CD14-positive monocyte (primary cell): ENCODE data around the gene CTSA. TPM values are rescaled to one million over a fixed set of nuclear protein-coding genes. Genes with fewer than 3 reads are reported as not detected.

Experiments
- DNase-seq, 3 donors: peaks; one replicate each; pipeline ENCODE4 v3.0.0-alpha.2; 2011 to 2022
- H2AFZ ChIP-seq: 2 replicates; pipeline ENCODE4 v1.6.0; 2012; ENCODE audit warnings: mild to moderate bottlenecking, low read depth, low read length, inconsistent platforms; ENCODE audit not compliant: insufficient read depth, poor library complexity, severe bottlenecking
- H3K27ac ChIP-seq, 2 donors: 1 replicate in 1 of 2; 2 replicates in 1 of 2; pipeline ENCODE4 v1.5.1; 2012 to 2013; ENCODE audit warnings: low read length in 2 of 2, control low read depth in 1 of 2, inconsistent platforms in 1 of 2, low read depth in 1 of 2, mild to moderate bottlenecking in 1 of 2
- H3K27me3 ChIP-seq, 2 donors: one replicate each; pipeline versions ENCODE4 v1.6.0 to v1.6.1; 2011 to 2013; ENCODE audit warnings: low read length in 2 of 2; ENCODE audit not compliant: control insufficient read depth in 2 of 2, insufficient read depth in 2 of 2
- H3K36me3 ChIP-seq, 2 donors: replicated peaks in 1 of 2; 1 replicate in 1 of 2; 2 replicates in 1 of 2; pipeline versions ENCODE4 v1.5.1 to v1.6.1; 2012 to 2013; ENCODE audit warnings: low read length in 2 of 2, control low read depth in 1 of 2, inconsistent platforms in 1 of 2, mild to moderate bottlenecking in 1 of 2; ENCODE audit not compliant: insufficient read depth in 2 of 2, control insufficient read depth in 1 of 2
- H3K4me1 ChIP-seq, 2 donors: 1 replicate in 1 of 2; 2 replicates in 1 of 2; pipeline versions ENCODE4 v1.5.1 to v1.6.1; 2012 to 2013; ENCODE audit warnings: low read length in 2 of 2, control low read depth in 1 of 2, inconsistent platforms in 1 of 2, mild to moderate bottlenecking in 1 of 2, moderate library complexity in 1 of 2; ENCODE audit not compliant: insufficient read depth in 2 of 2, control insufficient read depth in 1 of 2
- H3K4me2 ChIP-seq: replicated peaks from 2 replicates; pipeline ENCODE3; 2012; ENCODE audit warnings: low read length, moderate library complexity, mild to moderate bottlenecking; ENCODE audit not compliant: poor library complexity, severe bottlenecking; ENCODE audit errors: extremely low read depth
- H3K4me3 ChIP-seq, 3 experiments: fragments of 200-600 bp in 1 of 3; sonication (generic) in 1 of 3; replicated peaks in 1 of 3; 1 replicate in 2 of 3; 2 replicates in 1 of 3; pipeline ENCODE4 v1.5.1; 2011 to 2013; ENCODE audit warnings: low read length in 3 of 3, mild to moderate bottlenecking in 3 of 3, control low read depth in 2 of 3, low read depth in 2 of 3, inconsistent platforms in 1 of 3, moderate library complexity in 1 of 3
- H3K79me2 ChIP-seq: 2 replicates; pipeline ENCODE4 v1.6.0; 2012; ENCODE audit warnings: mild to moderate bottlenecking, control low read depth, inconsistent platforms, low read length, moderate library complexity; ENCODE audit not compliant: insufficient read depth
- H3K9ac ChIP-seq: 2 replicates; pipeline ENCODE4 v1.6.0; 2017; ENCODE audit warnings: low read length, mild to moderate bottlenecking; ENCODE audit not compliant: insufficient read depth, poor library complexity, severe bottlenecking
- H3K9me3 ChIP-seq, 2 donors: replicated peaks in 1 of 2; 1 replicate in 1 of 2; 2 replicates in 1 of 2; pipeline versions ENCODE4 v1.5.1 to v1.6.1; 2012 to 2013; ENCODE audit warnings: low read length in 2 of 2, control low read depth in 1 of 2; ENCODE audit not compliant: control insufficient read depth in 1 of 2, insufficient read depth in 1 of 2
- H4K20me1 ChIP-seq: 2 replicates; pipeline ENCODE4 v1.6.0; 2012; ENCODE audit warnings: mild to moderate bottlenecking, low read length, control low read depth, moderate library complexity; ENCODE audit not compliant: insufficient read depth
- H3K27ac Mint-ChIP-seq, 7 donors: one replicate each; pipeline ENCODE4 v1.8.0; 2020; ENCODE audit warnings: mild to moderate bottlenecking in 7 of 7, mixed read lengths in 7 of 7, moderate library complexity in 6 of 7, inconsistent platforms in 2 of 7
- H3K27me3 Mint-ChIP-seq, 3 donors: one replicate each; pipeline ENCODE4 v1.8.0; 2021 to 2022; ENCODE audit warnings: low read depth in 3 of 3, mild to moderate bottlenecking in 3 of 3, mixed read lengths in 3 of 3, moderate library complexity in 3 of 3, inconsistent platforms in 1 of 3
- H3K36me3 Mint-ChIP-seq, 2 donors: one replicate each; pipeline ENCODE4 v1.8.0; 2020; ENCODE audit warnings: mixed read lengths in 2 of 2, inconsistent platforms in 1 of 2, mild to moderate bottlenecking in 1 of 2
- H3K4me1 Mint-ChIP-seq: one replicate; pipeline ENCODE4 v1.8.0; 2020; ENCODE audit warnings: mild to moderate bottlenecking, mixed read lengths
- H3K4me3 Mint-ChIP-seq, 2 donors: one replicate each; pipeline ENCODE4 v1.8.0; 2020; ENCODE audit warnings: mild to moderate bottlenecking in 2 of 2, mixed read lengths in 2 of 2, moderate library complexity in 1 of 2
- H3K9me3 Mint-ChIP-seq, 7 donors: one replicate each; pipeline ENCODE4 v1.8.0; 2020 to 2022; ENCODE audit warnings: mixed read lengths in 7 of 7, mild to moderate bottlenecking in 6 of 7, moderate library complexity in 6 of 7, inconsistent platforms in 2 of 7
- WGBS: methylation state at CpG from one replicate; pipeline ENCODE4 v1.1.5; 2013; ENCODE audit warnings: missing lambda C conversion rate; ENCODE audit not compliant: insufficient coverage; 5-methylcytosine and 5-hydroxymethylcytosine counted together
- intact Hi-C, 2 donors: fragments of 100-400 bp; cut with micrococcal nuclease; formaldehyde crosslinking; loops; one replicate each; pipeline versions ENCODE4 v1.15.0 to v1.15.1; 2023
- polyA plus RNA-seq, 3 donors: library from polyadenylated mRNA; depleted of rRNA in 1 of 3; unstranded in 2 of 3; stranded (reverse) in 1 of 3; fragments of 300-500 nt in 2 of 3; fragments of >200 nt in 1 of 3; fragmentation: Illumina TruSeq in 2 of 3; gene quantifications; 1 replicate in 2 of 3; 2 replicates in 1 of 3; pipeline ENCODE4 v1.2.3, GENCODE V29; 2012 to 2021
- TF ChIP-seq, protein P1 (sequence below): fragments of 200-600 bp; IDR thresholded peaks from one replicate; pipeline ENCODE4 v1.8.0; 2022; ENCODE audit warnings: antibody characterized with exemption, mild to moderate bottlenecking

CTSA gene
- polyA plus RNA-seq, 3 donors = 279 to 489 (median 366) TPM

DNA sequence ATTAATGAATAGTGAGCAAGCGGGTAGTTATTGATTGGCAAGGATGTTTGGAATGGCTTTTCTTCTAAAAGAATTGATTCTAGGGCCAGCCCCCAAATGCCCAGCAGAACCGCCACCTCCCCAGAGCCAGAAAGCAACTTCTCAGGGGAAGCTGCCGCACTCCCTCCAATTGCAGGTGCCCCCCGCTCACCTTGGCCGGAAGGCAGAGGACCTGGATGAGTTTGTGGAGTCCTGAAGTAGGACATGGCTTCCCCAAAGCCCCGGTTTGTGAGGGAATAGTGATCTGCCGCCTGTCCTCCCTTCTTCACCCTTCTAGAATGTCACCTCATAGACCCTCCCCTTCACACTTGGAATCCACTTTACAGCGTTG is 3.8 kb upstream of the CTSA start, which contains the start of gene SPATA25:
SPATA25 (minus strand) TSS at position 277 of the 370 bp plus-strand sequence; CDS start at position 245, 32 bp downstream.
- Mint-ChIP-seq H3K4me3 (no peak within 1 kb of the TSS), H3K36me3 (peaks cover 30 to 40% of the 10 kb centered on the region in 2 donors), H3K27me3 (no peaks in the 10 kb centered on the region), H3K27ac (peak within 1 kb of the TSS in 1 of 7 donors; percentile 52), H3K4me1 (peaks cover 37% of the 10 kb centered on the region), H3K9me3 (peaks cover 0 to 2% (median 0%) of the 10 kb centered on the region in 7 donors)
- H3K79me2 ChIP-seq = peaks cover 48% of the 10 kb centered on the region
- TF ChIP-seq, protein P1, sequence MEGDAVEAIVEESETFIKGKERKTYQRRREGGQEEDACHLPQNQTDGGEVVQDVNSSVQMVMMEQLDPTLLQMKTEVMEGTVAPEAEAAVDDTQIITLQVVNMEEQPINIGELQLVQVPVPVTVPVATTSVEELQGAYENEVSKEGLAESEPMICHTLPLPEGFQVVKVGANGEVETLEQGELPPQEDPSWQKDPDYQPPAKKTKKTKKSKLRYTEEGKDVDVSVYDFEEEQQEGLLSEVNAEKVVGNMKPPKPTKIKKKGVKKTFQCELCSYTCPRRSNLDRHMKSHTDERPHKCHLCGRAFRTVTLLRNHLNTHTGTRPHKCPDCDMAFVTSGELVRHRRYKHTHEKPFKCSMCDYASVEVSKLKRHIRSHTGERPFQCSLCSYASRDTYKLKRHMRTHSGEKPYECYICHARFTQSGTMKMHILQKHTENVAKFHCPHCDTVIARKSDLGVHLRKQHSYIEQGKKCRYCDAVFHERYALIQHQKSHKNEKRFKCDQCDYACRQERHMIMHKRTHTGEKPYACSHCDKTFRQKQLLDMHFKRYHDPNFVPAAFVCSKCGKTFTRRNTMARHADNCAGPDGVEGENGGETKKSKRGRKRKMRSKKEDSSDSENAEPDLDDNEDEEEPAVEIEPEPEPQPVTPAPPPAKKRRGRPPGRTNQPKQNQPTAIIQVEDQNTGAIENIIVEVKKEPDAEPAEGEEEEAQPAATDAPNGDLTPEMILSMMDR = no peak
- intact Hi-C loops = loop anchor here in 1 of 2 donors (5.0 kb wide), 1 partner anchor 45 kb away; the partner anchor contains the start of gene PCIF1
- peaks cover 9% of the 10 kb centered on the region for H4K20me1 ChIP-seq
- WGBS = no CpG with 5 or more reads among the region's 8 CpGs
- no peak within 1 kb of the TSS for H3K4me3 ChIP-seq
- no peaks in the 10 kb centered on the region for H3K9me3 ChIP-seq
- peaks cover 24 to 34% of the 10 kb centered on the region in 2 donors for H3K36me3 ChIP-seq
- H3K27ac ChIP-seq = no peak within 1 kb of the TSS
- no peaks in the 10 kb centered on the region for H3K27me3 ChIP-seq
- H3K4me1 ChIP-seq = peaks cover 39 to 48% of the 10 kb centered on the region in 2 donors
- no peak within 1 kb of the TSS for H3K4me2 ChIP-seq
- no peak within 1 kb of the TSS for H3K9ac ChIP-seq
- DNase-seq = no peak
- H2AFZ ChIP-seq = no peak within 1 kb of the TSS

DNA sequence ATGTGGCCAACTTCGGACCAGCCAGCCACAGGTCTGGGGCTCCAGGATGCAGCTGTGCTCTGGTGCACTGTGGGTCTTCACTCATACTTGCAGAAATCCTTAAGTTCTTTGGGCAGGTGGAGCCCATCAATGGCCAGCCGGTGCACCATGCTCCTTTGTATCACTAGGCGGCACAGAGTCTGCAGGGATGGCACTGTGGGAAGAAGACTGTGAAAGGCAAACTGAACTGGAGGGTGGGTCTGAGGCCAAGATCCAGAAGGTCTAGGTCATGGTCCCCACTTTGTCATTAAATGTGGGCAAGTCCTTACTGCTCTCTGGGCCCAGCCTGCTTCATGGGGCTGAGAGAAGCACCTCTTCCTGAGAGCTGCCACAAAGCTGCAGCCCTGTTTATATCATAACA is 2.5 kb upstream of the CTSA start:
- intact Hi-C loops = loop anchor here in 1 of 2 donors (5.0 kb wide), 1 partner anchor 44 kb away; the partner anchor contains the start of gene PCIF1
- no peaks in the 10 kb centered on the region for H3K9me3 ChIP-seq
- peaks cover 46% of the 10 kb centered on the region for H3K79me2 ChIP-seq
- Mint-ChIP-seq H3K4me1 (peaks cover 42% of the 10 kb centered on the region), H3K27ac (peak overlapping the region in 1 of 7 donors; percentile 24), H3K4me3 (no peak overlapping the region), H3K36me3 (peaks cover 23 to 32% of the 10 kb centered on the region in 2 donors), H3K9me3 (peaks cover 0 to 2% (median 0%) of the 10 kb centered on the region in 7 donors), H3K27me3 (no peaks in the 10 kb centered on the region)
- no peak overlapping the region for H3K27ac ChIP-seq
- TF ChIP-seq, protein P1 = no peak
- H3K27me3 ChIP-seq = no peaks in the 10 kb centered on the region
- peaks cover 52 to 60% of the 10 kb centered on the region in 2 donors for H3K4me1 ChIP-seq
- WGBS = 67% methylated on average over 3 of the region's 3 CpGs
- no peak for DNase-seq
- H2AFZ ChIP-seq = no peak overlapping the region
- no peak overlapping the region for H3K4me2 ChIP-seq
- no peak overlapping the region for H3K9ac ChIP-seq
- H4K20me1 ChIP-seq = peaks cover 20% of the 10 kb centered on the region
- peaks cover 14 to 29% of the 10 kb centered on the region in 2 donors for H3K36me3 ChIP-seq
- H3K4me3 ChIP-seq = no peak overlapping the region
